HG02885 (cell line): ENCODE measurements around the gene HSD3B1.
A peak's percentile ranks its signal among the peaks of the same experiment; 100 is the strongest.
"Not testable (repeated sequence)": the region's sequence is repeated elsewhere in the genome, so short reads cannot be mapped to it uniquely, and the experiment has no call there.

ENCODE experiments used
- ATAC-seq: cut with Tn5 transposase; IDR thresholded peaks from one replicate; pipeline ENCODE4 v1.9.1; 2021; ENCODE audit warnings: mild to moderate bottlenecking; ENCODE audit not compliant: unreplicated experiment, poor library complexity

The HSD3B1 gene

GRCh38 chr1:119489201-119489600 lies 17.8 kb upstream of the HSD3B1 start:
- ATAC-seq: no peak

DNA sequence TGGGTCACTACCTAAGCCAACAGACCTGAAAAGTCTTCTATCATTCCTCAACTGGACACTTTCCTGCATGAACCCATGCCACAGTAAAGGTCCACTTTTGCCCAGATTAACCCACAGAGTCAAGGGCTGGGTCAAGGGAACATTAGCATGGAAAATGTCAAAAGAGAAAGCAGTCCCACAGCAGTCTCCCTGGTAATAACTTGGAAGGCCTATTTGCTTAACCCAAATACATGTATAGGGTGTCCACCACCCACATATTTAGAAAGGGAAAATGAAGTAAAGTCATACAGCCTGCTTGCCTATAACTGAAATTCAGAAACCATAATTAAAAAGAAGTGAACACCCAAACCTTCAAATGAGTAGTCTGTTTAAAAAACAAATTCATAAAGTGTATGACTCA lies 16.1 kb upstream of the HSD3B1 start:
- ATAC-seq: no peak

- ATAC-seq: no peak
Observed at GRCh38 chr1:119492763-119493162, 14.2 kb upstream of the HSD3B1 start.

DNA sequence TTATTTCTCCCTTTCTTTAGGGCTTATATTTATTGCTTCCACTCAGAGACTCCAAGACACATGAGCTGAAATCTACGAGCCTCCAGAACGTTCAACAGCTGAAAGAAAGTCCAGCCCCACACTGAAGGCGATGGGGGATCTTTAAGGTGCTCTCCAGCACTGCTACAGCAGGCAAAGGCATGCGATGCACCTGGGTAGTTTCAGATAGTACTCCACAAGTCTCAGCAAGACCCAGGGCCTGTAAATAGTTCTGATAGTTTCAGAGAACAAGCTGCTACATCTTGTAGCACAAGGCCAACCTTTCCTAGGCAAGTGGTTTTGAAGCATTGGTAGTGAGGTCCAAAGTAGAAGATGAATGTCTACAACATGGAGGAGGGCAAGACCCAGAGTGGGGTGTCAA lies 2.2 kb upstream of the HSD3B1 start:
- no peak for ATAC-seq

DNA sequence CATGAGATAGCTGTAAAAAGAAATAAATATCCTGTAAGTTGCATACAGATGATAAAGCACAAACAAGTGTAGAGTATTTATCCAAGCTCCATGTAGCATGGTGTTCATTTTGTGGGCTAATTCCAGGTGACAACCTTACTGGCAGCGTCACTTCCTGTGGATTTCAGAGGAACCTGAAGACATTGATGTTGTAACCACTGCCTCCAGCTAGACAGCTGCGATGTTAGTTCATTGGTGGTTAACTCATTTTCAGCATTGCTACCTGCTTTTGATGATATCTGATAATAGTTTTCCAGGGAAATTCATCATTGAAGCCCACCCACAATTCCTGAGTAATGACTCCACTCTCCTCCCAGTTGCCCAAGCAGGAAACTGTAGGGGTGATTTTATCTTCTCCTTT lies 3.0 kb downstream of the HSD3B1 start:
- no peak for ATAC-seq

- ATAC-seq: no peak
Observed at GRCh38 chr1:119515221-119515620, 8.2 kb downstream of the HSD3B1 start.

DNA sequence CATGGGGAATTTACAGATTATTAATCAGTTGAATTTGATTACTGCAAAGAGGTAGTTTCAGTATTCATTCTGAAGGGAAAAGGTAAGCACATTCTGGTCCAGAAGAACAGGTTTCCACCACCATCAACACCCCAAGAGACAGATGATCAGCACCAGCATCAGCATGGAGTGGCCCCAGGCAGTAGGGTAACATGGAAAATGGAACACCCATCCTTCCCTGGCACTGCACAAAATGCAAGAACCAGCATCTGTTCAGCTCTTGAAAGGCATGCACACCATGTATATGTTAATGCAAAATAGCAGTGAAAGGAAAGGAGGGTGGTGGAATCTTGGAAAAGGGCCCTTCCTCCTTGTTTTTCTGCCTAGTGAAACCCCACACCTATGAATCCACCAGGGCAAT lies 9.2 kb downstream of the HSD3B1 start:
- ATAC-seq: no peak

GRCh38 chr1:119516680-119517079 lies 9.7 kb downstream of the HSD3B1 start:
- no peak for ATAC-seq

DNA sequence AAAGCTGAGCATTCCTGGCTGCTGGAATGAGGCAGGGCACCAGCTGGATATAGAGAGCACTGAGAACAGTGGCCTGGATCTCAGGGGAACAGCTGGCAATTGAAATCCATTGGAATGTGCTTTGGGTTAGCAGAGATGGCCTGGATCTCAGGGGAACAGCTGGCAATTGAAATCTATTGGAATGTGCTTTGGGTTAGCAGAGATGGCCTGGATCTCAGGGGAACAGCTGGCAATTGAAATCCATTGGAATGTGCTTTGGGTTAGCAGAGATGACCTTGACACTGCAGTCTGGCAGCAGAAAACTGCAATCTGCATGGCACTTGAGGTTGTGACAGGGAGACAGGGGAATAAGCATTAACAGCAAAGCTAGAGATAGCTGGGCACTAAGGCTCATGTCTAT lies 10.7 kb downstream of the HSD3B1 start:
- not testable (repeated sequence) for ATAC-seq

DNA sequence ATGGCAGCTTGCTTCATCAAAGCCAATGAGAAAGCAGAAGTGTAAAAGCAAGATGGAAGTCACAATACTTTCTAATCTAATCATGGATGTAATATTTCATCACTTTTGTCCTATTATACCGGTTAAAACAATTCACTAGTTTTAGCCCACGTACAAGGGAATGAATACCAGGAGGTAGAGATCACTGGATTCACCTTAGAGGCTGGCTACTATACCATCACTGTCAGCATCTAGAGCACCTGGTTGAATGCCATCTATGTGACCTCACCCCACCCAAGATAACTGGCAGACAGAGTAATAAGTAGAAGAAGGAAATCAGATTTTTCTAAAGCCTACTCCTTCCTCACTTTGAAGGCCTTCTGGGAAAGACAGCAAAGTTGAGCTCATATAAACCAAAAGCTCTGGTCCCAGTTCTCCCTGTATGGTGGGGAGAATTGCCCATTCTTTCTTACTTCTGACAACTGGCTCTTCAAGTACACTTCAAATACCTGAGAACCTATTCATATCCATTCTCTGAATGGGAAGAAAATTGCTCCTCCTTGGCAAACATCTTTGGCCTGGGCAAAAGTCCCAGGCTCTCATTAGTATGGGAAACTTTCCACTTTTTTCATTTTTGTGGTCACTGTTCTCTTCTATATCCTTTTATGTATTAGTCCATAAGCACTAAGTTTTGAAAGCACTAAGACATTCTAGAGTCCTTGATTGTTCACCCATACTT lies 24.8 kb downstream of the HSD3B1 start:
- no peak for ATAC-seq

- no peak for ATAC-seq
Observed at GRCh38 chr1:119532324-119532910, 25.4 kb downstream of the HSD3B1 start.

DNA sequence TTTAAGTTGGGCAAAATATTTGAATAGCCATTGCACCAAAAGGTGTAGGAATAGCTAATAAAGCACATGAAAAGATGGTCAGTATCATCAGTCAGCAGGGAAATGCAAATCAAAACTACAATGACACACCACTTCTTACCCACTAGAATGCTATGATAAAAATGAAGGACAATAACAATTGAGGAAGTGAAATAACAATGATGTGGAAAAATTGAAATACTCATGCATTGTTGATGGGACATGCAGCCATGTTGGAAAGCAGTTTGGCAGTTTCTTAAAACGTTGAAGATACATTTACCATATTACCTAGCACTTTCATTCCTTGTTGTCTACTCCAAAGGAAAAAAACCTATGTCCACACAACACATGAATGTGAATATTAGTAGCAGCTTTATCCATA lies 28.4 kb downstream of the HSD3B1 start:
- ATAC-seq: no peak

DNA sequence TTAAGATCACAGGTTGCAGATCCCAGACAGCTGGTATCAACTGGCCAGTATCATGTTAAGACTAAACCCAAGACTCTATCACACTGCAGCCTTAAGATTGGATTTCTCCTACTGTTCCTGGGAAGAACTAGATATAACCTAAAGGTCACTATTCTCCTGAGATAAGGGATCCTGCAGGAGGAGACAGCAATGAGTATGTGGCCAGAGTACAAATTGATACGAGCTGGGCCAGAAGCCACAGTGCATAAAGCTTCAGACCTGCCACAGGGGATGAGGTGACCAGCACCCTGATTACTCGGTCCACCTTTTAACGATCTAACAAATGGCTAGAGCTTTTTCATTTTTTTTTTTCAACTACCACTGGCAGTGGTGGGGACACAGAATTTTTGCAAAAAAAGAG lies 31.0 kb downstream of the HSD3B1 start:
- no peak for ATAC-seq

DNA sequence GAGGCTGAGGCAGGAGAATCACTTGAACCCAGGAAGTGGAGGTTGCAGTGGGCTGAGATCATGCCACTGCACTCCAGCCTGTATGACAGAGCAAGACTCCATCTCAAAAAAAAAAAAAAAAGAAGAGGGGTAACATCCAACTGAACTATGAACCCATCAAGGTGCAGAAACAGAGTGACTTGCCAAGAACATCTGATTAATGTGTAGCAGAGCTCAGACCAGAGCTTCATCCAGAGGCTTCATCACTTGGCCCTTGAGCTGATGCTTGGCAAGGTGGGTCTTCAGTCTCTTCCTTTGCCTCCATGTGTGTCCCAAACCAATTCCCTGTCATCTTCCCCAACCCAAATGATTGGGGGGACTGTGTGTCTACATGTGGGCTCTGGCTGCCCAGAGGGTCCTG lies 32.6 kb downstream of the HSD3B1 start:
- no peak for ATAC-seq

GRCh38 chr1:119541389-119541788 lies 34.4 kb downstream of the HSD3B1 start:
- no peak for ATAC-seq

GRCh38 chr1:119542492-119542946 lies 35.5 kb downstream of the HSD3B1 start:
- no peak for ATAC-seq

DNA sequence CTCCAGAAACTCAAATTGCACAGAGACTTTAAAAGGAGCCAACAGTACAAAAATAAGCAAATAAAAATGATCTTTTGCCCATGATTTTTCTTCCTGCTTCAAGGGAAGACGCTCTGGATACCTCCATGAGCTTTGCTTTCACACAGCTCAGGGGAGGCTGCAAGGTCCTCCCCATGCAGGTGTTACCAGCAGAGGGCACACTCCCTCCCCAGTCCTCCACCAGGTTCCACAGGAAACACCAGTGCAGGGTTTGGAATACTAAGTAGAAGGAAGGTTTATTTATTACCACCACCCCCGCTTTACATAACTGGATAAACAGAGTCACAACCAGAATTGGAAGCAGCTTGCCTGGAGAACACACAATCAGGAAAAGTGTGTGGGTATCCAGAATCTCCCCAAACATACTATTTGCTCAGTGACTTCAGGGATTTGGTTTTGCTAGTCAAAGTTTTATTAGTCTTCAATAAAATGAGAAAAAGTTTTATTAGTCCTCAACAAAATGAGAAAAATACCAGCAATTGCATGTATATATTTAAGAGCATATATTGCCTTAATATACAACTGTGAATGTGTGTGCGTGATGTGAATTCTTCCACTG lies 37.3 kb downstream of the HSD3B1 start:
- peak; percentile 55 for ATAC-seq

GRCh38 chr1:119546641-119547040 lies 39.6 kb downstream of the HSD3B1 start:
- no peak for ATAC-seq

- no peak for ATAC-seq
Observed at GRCh38 chr1:119547306-119547705, 40.3 kb downstream of the HSD3B1 start.

GRCh38 chr1:119547805-119548204 lies 40.8 kb downstream of the HSD3B1 start:
- ATAC-seq: no peak

DNA sequence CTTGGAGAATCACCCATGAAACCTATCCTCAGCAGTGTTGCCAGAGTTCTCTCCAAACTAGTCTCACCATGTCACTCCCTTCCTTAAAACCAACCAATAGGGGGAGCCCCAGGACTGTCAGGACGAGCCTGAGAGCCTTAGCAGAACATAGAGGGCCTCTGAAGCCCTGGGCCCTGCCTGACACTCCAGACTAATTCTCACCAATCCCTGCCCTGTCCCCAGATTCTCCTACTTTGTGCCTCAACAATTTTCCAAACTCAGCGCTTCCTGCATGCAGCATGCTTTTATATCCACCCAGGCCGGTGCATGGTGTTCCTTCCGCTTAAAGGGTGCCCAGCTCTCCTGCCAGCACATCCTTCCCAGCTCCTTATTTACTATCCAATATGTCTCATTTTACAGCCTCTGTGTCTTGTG lies 42.7 kb downstream of the HSD3B1 start:
- peak; percentile 87 for ATAC-seq

GRCh38 chr1:119550381-119550780 lies 43.4 kb downstream of the HSD3B1 start:
- no peak for ATAC-seq
